Body of pancreas (tissue), 4 donors: ENCODE data around the gene ALPL. TPM values are rescaled to one million over a fixed set of nuclear protein-coding genes. Genes with fewer than 3 reads are reported as not detected.

Experiments used
- ATAC-seq: fragments of 150-250 bp; one replicate; pipeline ENCODE4 v1.9.1; 2016
- DNase-seq, 4 donors: peaks; one replicate each; pipeline ENCODE4 v3.0.0-alpha.2; 2019
- H3K27ac ChIP-seq, 4 donors: fragments of 200-600 bp; sonication (generic); 1 replicate in 3 of 4; 2 replicates in 1 of 4; pipeline versions ENCODE4 v1.5.1 to v1.6.1; 2016 to 2019; ENCODE audit warnings: mild to moderate bottlenecking in 1 of 4, mixed read lengths in 1 of 4, moderate library complexity in 1 of 4
- H3K27me3 ChIP-seq, 2 donors: fragments of 200-600 bp; sonication (generic); one replicate each; pipeline ENCODE4 v1.6.0; 2016; ENCODE audit warnings: mild to moderate bottlenecking in 1 of 2
- H3K36me3 ChIP-seq, 2 donors: fragments of 200-600 bp; sonication (generic); replicated peaks in 1 of 2; 2 replicates each; pipeline ENCODE4 v1.5.1; 2016; ENCODE audit warnings: low read depth in 2 of 2; ENCODE audit not compliant: insufficient read depth in 1 of 2
- H3K4me1 ChIP-seq: fragments of 200-600 bp; sonication (generic); one replicate; pipeline ENCODE4 v1.6.0; 2016
- H3K4me3 ChIP-seq, 2 donors: fragments of 200-600 bp; sonication (generic); 1 replicate in 1 of 2; 2 replicates in 1 of 2; pipeline ENCODE4 v1.5.1; 2016 to 2019
- H3K9me3 ChIP-seq, 3 donors: fragments of 200-600 bp; sonication (generic); 1 replicate in 2 of 3; 2 replicates in 1 of 3; pipeline ENCODE4 v1.5.1; 2016
- CTCF ChIP-seq, 7 experiments: fragments of 450-650 bp in 4 of 7; fragments of 200-600 bp in 3 of 7; sonication (generic) in 3 of 7; IDR thresholded peaks; one replicate each; pipeline ENCODE4 v1.5.1; 2016 to 2019; ENCODE audit warnings: antibody characterized with exemption in 7 of 7
- POLR2A ChIP-seq, 3 donors: fragments of 450-650 bp; IDR thresholded peaks; one replicate each; pipeline ENCODE4 v1.6.1; 2016; ENCODE audit warnings: antibody characterized with exemption in 3 of 3, mild to moderate bottlenecking in 2 of 3
- WGBS, 2 donors: methylation state at CpG; one replicate each; pipeline ENCODE4 v1.1.5; 2017; 5-methylcytosine and 5-hydroxymethylcytosine counted together
- intact Hi-C: fragments of 100-400 bp; cut with DNase I; formaldehyde crosslinking; loops from one replicate; pipeline ENCODE4 v1.15.1; 2023
- total RNA-seq, 2 donors: library from RNA; depleted of rRNA; stranded (reverse); fragments of >200 nt; gene quantifications; one replicate each; pipeline ENCODE4 v1.1.0, GENCODE V29; 2016

ALPL gene
- total RNA-seq, 2 donors from 2014 or later: 3.4 to 10.9 TPM

GRCh38 chr1:21577324-21577723, 68.1 kb downstream of the ALPL start:
- DNase-seq (no peak), ATAC-seq (no peak)
- no peak for TF ChIP-seq CTCF (IDR thresholded peaks at IDR 0.05)
- no peak for TF ChIP-seq POLR2A (IDR thresholded peaks at IDR 0.05)
- no peak overlapping the region for H3K27ac ChIP-seq
- 83 to 100% methylated on average over 3 to 24 of the region's 26 CpGs for WGBS, 2 donors
- no peaks in the 10 kb centered on the region for H3K9me3 ChIP-seq
- peaks cover 4% of the 10 kb centered on the region for H3K4me1 ChIP-seq
- no peaks in the 10 kb centered on the region for H3K36me3 ChIP-seq
- intact Hi-C loops: loop anchor here (5.0 kb wide), 1 partner anchor 65 kb away; no protein-coding TSS in a partner anchor
- H3K4me3 ChIP-seq: no peak overlapping the region
- H3K27me3 ChIP-seq: no peaks in the 10 kb centered on the region

- H3K4me3 ChIP-seq: no peak overlapping the region
- H3K27me3 ChIP-seq: no peaks in the 10 kb centered on the region
- no peak for DNase-seq
- WGBS, 2 donors: 80 to 82% methylated on average over 9 of the region's 9 CpGs
- no peaks in the 10 kb centered on the region for H3K9me3 ChIP-seq
- H3K4me1 ChIP-seq: peaks cover 4% of the 10 kb centered on the region
- no peak overlapping the region for H3K27ac ChIP-seq
- ATAC-seq: no peak
- intact Hi-C loops: loop anchor here (5.0 kb wide), 1 partner anchor 66 kb away; no protein-coding TSS in a partner anchor
- TF ChIP-seq POLR2A (IDR thresholded peaks at IDR 0.05): no peak
- TF ChIP-seq CTCF (IDR thresholded peaks at IDR 0.05): no peak
- H3K36me3 ChIP-seq: no peaks in the 10 kb centered on the region
Measured at GRCh38 chr1:21577933-21578332, 68.7 kb downstream of the ALPL start.

- H3K4me1 ChIP-seq: no peaks in the 10 kb centered on the region
- H3K4me3 ChIP-seq: no peak overlapping the region
- ATAC-seq: no peak
- intact Hi-C loops: loop anchor here (5.0 kb wide), 1 partner anchor 67 kb away; no protein-coding TSS in a partner anchor
- no peaks in the 10 kb centered on the region for H3K36me3 ChIP-seq
- TF ChIP-seq POLR2A (IDR thresholded peaks at IDR 0.05): no peak
- TF ChIP-seq CTCF (IDR thresholded peaks at IDR 0.05): no peak
- no peaks in the 10 kb centered on the region for H3K27me3 ChIP-seq
- no peaks in the 10 kb centered on the region for H3K9me3 ChIP-seq
- WGBS, 2 donors: 54 to 60% methylated on average over 3 of the region's 3 CpGs
- no peak for DNase-seq
- no peak overlapping the region for H3K27ac ChIP-seq
Measured at GRCh38 chr1:21579791-21580190, 70.6 kb downstream of the ALPL start.

- peak; percentile 8 for ATAC-seq
Measured at GRCh38 chr1:21584096-21584495, 74.9 kb downstream of the ALPL start.

More at GRCh38 chr1:21584096-21584495, 74.9 kb downstream of the ALPL start:
- no peak for DNase-seq
- no peaks in the 10 kb centered on the region for H3K27me3 ChIP-seq
- WGBS, 2 donors: 76 to 84% methylated on average over 10 of the region's 10 CpGs
- no peak overlapping the region for H3K27ac ChIP-seq
- TF ChIP-seq CTCF (IDR thresholded peaks at IDR 0.05) (no peak), POLR2A (IDR thresholded peaks at IDR 0.05) (peak in 1 of 3 donors; percentile 12)
- H3K4me1 ChIP-seq: peaks cover 12% of the 10 kb centered on the region
- H3K4me3 ChIP-seq: no peak overlapping the region
- intact Hi-C loops: no loop called here
- no peaks in the 10 kb centered on the region for H3K9me3 ChIP-seq
- no peaks in the 10 kb centered on the region for H3K36me3 ChIP-seq
